ENCODE measurements around the gene XPNPEP3.
A peak's percentile ranks its signal among the peaks of the same experiment; 100 is the strongest.

The XPNPEP3 gene

DNA sequence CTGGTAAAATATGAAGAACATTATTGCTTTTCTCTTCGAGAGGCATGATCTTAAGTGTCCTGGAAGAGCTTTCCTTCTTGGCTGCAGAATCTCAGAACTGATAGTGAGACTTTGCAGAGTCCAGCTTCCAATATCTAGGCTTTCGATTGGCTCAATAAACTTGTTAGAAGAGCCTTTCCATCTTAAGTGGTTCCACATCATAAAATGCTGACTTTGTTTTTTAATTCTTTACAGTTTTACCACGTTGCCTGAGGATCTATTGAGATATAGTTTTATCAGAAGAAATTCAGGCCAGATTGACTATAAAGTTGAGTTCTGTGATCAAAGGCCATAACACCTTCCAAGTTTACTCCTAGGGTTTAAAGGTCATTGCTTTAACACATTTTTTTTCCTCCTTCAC, 20.5 kb downstream of the XPNPEP3 start:
- ChIA-PET POLR2A (no interaction called here), CTCF (interaction anchor here (0.7 kb wide), 1 partner anchor 198 kb away, joined by 3 read pairs; no protein-coding TSS in a partner anchor)
- no peak overlapping the region for H3K27ac ChIP-seq (ENCODE audit: extremely low read depth, low read depth, low read length)
- TF ChIP-seq, protein P1, sequence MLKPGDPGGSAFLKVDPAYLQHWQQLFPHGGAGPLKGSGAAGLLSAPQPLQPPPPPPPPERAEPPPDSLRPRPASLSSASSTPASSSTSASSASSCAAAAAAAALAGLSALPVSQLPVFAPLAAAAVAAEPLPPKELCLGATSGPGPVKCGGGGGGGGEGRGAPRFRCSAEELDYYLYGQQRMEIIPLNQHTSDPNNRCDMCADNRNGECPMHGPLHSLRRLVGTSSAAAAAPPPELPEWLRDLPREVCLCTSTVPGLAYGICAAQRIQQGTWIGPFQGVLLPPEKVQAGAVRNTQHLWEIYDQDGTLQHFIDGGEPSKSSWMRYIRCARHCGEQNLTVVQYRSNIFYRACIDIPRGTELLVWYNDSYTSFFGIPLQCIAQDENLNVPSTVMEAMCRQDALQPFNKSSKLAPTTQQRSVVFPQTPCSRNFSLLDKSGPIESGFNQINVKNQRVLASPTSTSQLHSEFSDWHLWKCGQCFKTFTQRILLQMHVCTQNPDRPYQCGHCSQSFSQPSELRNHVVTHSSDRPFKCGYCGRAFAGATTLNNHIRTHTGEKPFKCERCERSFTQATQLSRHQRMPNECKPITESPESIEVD (tag by site-specific recombination; IDR thresholded peaks at IDR 0.05) = 0 out of 2 replicates have a peak, but pooled peaks have one; percentile 20
- TF ChIP-seq ZNF138 (tag by site-specific recombination; IDR thresholded peaks at IDR 0.05; ENCODE audit: borderline replicate concordance) = no peak
- TF ChIP-seq ZNF416 (tag by site-specific recombination; IDR thresholded peaks at IDR 0.05) = no peak
- no peak overlapping the region for H3K4me3 ChIP-seq (ENCODE audit: low read depth, low read length)
- H3K4me1 ChIP-seq (ENCODE audit: control insufficient read depth, insufficient read depth, low read length) = no peaks in the 10 kb centered on the region
- peaks cover 17 to 25% of the 10 kb centered on the region in 2 experiments; a peak in 2 of 3 replicates for H3K36me3 ChIP-seq (ENCODE audit: control insufficient read depth in 2 of 2, insufficient read depth in 1 of 2, low read length in 2 of 2)
- no peaks in the 10 kb centered on the region for H3K9me3 ChIP-seq (ENCODE audit: control insufficient read depth, insufficient read depth, low read depth, low read length)

DNA sequence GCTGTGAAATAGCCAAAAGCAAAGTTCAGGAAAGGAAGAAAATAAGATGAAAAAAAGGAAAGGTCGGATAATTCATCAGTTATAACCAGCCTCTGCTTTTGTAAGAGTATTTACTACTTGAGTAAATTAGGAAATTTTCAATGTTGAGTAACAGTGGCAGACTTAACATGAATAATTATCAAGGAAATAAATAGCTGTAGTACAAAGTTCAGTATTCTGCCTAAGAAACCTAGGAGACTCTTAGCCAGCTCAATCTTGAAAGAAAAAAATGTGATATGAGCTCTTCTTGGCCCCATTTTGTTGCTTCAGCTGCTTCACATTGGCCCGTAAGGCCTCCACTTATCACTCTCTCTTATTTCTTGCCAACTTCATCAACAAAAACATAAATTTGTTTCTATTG, 22.0 kb downstream of the XPNPEP3 start:
- no peaks in the 10 kb centered on the region for H3K9me3 ChIP-seq (ENCODE audit: control insufficient read depth, insufficient read depth, low read depth, low read length)
- no peak overlapping the region for H3K27ac ChIP-seq (ENCODE audit: extremely low read depth, low read depth, low read length)
- peaks cover 22 to 30% of the 10 kb centered on the region in 2 experiments for H3K36me3 ChIP-seq (ENCODE audit: control insufficient read depth in 2 of 2, insufficient read depth in 1 of 2, low read length in 2 of 2)
- CTCF ChIA-PET = interaction anchor here (0.6 to 0.7 kb wide), 3 partner anchors 103 to 214 kb away, joined by 3 to 4 read pairs (median 3); no protein-coding TSS in a partner anchor
- H3K4me1 ChIP-seq (ENCODE audit: control insufficient read depth, insufficient read depth, low read length) = no peaks in the 10 kb centered on the region
- H3K4me3 ChIP-seq (ENCODE audit: low read depth, low read length) = no peak overlapping the region
- POLR2A ChIA-PET = no interaction called here
- TF ChIP-seq SCRT2 (tag by site-specific recombination; IDR thresholded peaks at IDR 0.05) (no peak), ZNF140 (tag by site-specific recombination; IDR thresholded peaks at IDR 0.05) (no peak), TRIM28 (IDR thresholded peaks at IDR 0.05; ENCODE audit: borderline replicate concordance, low read length) (no peak), YY2 (tag by site-specific recombination; IDR thresholded peaks at IDR 0.05) (no peak), BCL11B (tag by site-specific recombination; IDR thresholded peaks at IDR 0.05; ENCODE audit: low read depth) (no peak), ZNF223 (tag by site-specific recombination; IDR thresholded peaks at IDR 0.05) (no peak)
- TF ChIP-seq, protein P2, sequence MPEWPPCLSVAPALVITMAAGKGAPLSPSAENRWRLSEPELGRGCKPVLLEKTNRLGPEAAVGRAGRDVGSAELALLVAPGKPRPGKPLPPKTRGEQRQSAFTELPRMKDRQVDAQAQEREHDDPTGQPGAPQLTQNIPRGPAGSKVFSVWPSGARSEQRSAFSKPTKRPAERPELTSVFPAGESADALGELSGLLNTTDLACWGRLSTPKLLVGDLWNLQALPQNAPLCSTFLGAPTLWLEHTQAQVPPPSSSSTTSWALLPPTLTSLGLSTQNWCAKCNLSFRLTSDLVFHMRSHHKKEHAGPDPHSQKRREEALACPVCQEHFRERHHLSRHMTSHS (tag by site-specific recombination; IDR thresholded peaks at IDR 0.05) = no peak

DNA sequence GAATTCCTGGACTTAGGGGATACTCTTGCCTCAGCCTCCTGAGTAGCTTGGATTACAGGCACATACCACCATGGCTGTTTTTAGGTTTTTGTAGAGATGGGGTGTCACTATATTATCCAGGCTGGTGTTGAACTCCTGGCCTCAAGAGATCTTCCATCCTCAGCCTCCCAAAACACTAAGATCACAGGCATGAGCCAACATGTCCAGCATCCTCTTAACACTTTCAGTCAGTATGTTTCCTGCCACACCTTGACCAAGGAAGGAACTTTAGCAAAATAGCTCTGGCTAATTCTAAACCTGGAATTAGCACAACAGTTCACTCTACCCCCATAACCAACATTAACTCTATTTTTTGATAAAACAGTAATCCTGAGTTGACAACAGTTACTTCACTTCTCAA, 32.2 kb downstream of the XPNPEP3 start:
- CTCF ChIA-PET = interaction anchor here (0.7 to 3.6 kb wide), 4 partner anchors 10 to 508 kb away, joined by 3 to 17 read pairs (median 4); no protein-coding TSS in a partner anchor
- Histone ChIP-seq H3K9me3 (ENCODE audit: control insufficient read depth, insufficient read depth, low read depth, low read length) (no peaks in the 10 kb centered on the region), H3K4me1 (ENCODE audit: control insufficient read depth, insufficient read depth, low read length) (no peaks in the 10 kb centered on the region), H3K4me3 (ENCODE audit: low read depth, low read length) (no peak overlapping the region), H3K36me3 (ENCODE audit: control insufficient read depth in 2 of 2, insufficient read depth in 1 of 2, low read length in 2 of 2) (peaks cover 46 to 57% of the 10 kb centered on the region in 2 experiments), H3K27ac (ENCODE audit: extremely low read depth, low read depth, low read length) (no peak overlapping the region; the same call in 1 of the 2 replicates)
- TF ChIP-seq ZNF146 (tag by site-specific recombination; IDR thresholded peaks at IDR 0.05) (no peak), ZNF121 (tag by site-specific recombination; IDR thresholded peaks at IDR 0.05) (no peak), GLIS1 (tag by site-specific recombination; IDR thresholded peaks at IDR 0.05) (no peak), ZNF777 (tag by site-specific recombination; IDR thresholded peaks at IDR 0.05; ENCODE audit: borderline replicate concordance) (no peak), ZNF157 (tag by site-specific recombination; IDR thresholded peaks at IDR 0.05) (no peak), ZSCAN16 (tag by site-specific recombination; IDR thresholded peaks at IDR 0.05) (no peak), ZNF324 (tag by site-specific recombination; IDR thresholded peaks at IDR 0.05) (no peak)
- TF ChIP-seq, protein P3, sequence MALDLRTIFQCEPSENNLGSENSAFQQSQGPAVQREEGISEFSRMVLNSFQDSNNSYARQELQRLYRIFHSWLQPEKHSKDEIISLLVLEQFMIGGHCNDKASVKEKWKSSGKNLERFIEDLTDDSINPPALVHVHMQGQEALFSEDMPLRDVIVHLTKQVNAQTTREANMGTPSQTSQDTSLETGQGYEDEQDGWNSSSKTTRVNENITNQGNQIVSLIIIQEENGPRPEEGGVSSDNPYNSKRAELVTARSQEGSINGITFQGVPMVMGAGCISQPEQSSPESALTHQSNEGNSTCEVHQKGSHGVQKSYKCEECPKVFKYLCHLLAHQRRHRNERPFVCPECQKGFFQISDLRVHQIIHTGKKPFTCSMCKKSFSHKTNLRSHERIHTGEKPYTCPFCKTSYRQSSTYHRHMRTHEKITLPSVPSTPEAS (tag by site-specific recombination; IDR thresholded peaks at IDR 0.05) = no peak
- TF ChIP-seq, protein P4, sequence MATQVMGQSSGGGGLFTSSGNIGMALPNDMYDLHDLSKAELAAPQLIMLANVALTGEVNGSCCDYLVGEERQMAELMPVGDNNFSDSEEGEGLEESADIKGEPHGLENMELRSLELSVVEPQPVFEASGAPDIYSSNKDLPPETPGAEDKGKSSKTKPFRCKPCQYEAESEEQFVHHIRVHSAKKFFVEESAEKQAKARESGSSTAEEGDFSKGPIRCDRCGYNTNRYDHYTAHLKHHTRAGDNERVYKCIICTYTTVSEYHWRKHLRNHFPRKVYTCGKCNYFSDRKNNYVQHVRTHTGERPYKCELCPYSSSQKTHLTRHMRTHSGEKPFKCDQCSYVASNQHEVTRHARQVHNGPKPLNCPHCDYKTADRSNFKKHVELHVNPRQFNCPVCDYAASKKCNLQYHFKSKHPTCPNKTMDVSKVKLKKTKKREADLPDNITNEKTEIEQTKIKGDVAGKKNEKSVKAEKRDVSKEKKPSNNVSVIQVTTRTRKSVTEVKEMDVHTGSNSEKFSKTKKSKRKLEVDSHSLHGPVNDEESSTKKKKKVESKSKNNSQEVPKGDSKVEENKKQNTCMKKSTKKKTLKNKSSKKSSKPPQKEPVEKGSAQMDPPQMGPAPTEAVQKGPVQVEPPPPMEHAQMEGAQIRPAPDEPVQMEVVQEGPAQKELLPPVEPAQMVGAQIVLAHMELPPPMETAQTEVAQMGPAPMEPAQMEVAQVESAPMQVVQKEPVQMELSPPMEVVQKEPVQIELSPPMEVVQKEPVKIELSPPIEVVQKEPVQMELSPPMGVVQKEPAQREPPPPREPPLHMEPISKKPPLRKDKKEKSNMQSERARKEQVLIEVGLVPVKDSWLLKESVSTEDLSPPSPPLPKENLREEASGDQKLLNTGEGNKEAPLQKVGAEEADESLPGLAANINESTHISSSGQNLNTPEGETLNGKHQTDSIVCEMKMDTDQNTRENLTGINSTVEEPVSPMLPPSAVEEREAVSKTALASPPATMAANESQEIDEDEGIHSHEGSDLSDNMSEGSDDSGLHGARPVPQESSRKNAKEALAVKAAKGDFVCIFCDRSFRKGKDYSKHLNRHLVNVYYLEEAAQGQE (tag by site-specific recombination; IDR thresholded peaks at IDR 0.05) = no peak
- POLR2A ChIA-PET = no interaction called here
